ENCODE measurements around the gene ZNF547.
A peak's percentile ranks its signal among the peaks of the same experiment; 100 is the strongest.

The ZNF547 gene

GRCh38 chr19:57362997-57363687 lies at the start of gene ZNF547, which contains the start of gene TRAPPC2B:
Gene ZNF547, plus strand, starts transcription at chr19:57363551. Its CDS starts 5,005 bp downstream, at chr19:57368556.
Gene TRAPPC2B, plus strand, starts transcription at chr19:57363551. Its CDS starts 1,283 bp downstream, at chr19:57364834.
- DNase-seq (ENCODE audit: low read depth in 2 of 2) = peak; percentile 97 to 98

- no peak for DNase-seq (ENCODE audit: low read depth in 2 of 2)
These were observed 49.2 kb upstream of the ZNF547 start for GRCh38 chr19:57314146-57314545.

GRCh38 chr19:57317503-57317902 lies 45.8 kb upstream of the ZNF547 start:
- DNase-seq (ENCODE audit: low read depth in 2 of 2) = no peak

- DNase-seq (ENCODE audit: low read depth in 2 of 2) = no peak
These were observed 43.5 kb upstream of the ZNF547 start for GRCh38 chr19:57319869-57320179.

DNA sequence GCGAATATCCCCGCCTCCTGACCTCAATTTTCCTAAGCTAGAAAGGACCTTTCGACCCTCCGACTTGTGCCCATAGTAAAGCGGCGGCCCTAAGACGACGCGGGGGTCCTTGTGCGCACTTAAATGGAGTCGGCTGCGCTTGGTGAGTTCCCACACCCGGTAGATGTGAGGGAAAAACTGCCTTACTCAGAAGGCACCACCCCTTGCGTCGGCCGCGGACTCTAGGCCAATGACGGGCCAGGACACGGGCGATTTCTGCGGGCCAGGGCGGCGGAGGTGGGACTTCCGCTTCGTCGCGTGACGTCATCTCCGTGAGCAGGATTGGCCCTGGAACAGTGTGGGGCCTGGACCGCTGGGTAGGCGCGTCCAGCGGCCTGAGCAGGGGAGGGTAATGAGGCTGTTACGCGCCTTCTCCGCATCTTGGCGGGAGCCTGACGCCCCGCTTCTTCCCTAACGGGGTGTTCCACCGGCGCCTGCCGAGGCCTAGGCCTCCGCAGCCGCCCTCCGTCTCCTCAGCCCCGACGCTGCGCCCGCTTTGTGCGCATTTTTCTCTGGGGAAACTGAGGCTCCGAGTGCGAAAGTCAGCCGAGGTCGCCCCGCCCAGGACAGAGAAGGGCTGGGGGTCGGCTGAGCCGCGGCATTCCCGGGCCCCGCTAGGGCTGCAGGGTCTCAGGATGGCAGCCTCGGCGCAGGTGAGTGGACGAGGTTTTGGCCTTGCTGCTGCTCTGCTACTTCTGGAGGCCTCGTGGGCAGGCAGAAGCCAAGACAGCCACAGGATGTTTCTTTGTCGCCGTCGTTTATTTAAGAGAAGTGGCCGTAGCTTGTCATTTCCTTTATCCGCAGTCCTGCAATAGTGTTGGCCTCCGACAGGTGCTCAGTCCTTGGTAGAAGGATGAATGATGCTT lies 42.9 kb upstream of the ZNF547 start, which contains the start of gene ZNF543:
Gene ZNF543 (plus strand): TSS at position 293 of the 905 bp plus-strand sequence. CDS start 382 bp downstream, at position 675.
- peak; percentile 83 to 84 for DNase-seq (ENCODE audit: low read depth in 2 of 2)

- DNase-seq (ENCODE audit: low read depth in 2 of 2) = no peak
These were observed 42.2 kb upstream of the ZNF547 start for GRCh38 chr19:57321116-57321515.

DNA sequence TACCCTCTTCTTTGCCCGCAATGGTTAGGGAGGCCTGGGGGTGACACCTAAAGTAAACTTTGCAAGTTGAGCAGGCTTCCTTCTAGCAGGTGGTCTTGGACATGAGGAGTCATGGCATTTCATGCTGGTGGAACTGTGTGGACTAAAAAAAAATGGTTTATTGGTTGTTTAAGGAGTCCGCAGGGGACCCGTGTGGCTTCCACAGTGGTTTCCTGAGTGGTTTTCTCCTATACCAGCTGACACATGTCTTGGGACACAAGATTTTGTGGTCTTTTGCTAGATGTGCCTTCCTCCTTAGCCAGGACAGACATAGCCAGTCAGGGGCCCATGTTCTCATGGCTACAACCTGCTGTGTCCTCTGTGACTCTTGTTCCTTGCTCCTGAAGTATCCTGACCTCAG lies 41.6 kb upstream of the ZNF547 start:
- DNase-seq (ENCODE audit: low read depth in 2 of 2) = no peak

DNA sequence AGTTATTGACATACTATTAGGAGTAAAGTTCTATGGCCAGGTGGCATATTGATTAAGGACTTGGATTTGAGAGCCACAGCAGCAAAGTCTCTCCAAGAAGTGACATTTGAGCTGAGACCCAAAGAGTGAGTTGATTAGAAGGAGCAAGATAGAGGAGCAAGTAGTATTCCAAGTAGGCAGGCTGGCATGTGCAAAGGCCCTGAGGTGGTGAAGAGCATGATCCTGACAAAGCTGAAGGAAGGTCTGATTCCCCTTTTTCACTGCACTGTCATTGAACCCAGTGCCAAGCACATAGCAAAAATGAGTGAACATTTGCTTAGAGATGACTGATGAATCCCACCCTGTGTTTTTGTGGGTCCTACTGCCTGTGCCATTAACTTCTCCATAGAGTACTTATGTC lies 38.4 kb upstream of the ZNF547 start:
- no peak for DNase-seq (ENCODE audit: low read depth in 2 of 2)

DNA sequence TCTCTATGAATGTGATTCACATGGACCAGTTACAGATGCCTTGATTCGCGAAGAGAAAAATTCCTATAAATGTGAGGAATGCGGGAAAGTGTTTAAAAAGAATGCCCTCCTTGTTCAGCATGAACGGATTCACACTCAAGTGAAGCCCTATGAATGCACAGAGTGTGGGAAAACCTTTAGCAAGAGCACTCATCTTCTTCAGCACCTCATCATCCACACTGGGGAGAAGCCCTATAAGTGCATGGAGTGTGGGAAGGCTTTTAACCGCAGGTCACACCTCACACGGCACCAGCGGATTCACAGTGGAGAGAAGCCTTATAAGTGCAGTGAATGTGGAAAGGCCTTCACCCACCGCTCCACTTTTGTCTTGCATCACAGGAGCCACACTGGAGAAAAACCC lies 35.4 kb upstream of the ZNF547 start:
- DNase-seq (ENCODE audit: low read depth in 2 of 2) = no peak

GRCh38 chr19:57334191-57334590 lies 29.2 kb upstream of the ZNF547 start:
- DNase-seq (ENCODE audit: low read depth in 2 of 2) = no peak

DNA sequence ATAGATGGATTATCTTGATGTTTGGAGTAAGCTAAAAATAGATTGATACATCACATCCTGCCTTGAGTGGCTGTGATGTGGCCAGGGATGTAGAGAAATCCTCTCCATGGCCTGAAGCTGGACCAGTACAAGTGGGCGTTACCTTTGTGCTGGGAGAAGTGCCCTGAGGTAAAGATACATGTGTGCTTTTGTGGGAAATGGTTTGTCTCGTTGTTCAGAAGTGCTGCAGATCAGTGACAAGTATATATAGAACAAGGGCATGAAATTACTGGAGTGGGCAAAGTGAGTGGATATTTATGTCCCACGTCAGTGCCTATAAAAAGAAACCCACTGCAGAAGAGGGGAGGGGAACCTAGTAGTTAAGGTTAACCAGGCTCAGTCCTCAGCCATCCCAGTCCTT lies 24.5 kb upstream of the ZNF547 start:
- no peak for DNase-seq (ENCODE audit: low read depth in 2 of 2)

DNA sequence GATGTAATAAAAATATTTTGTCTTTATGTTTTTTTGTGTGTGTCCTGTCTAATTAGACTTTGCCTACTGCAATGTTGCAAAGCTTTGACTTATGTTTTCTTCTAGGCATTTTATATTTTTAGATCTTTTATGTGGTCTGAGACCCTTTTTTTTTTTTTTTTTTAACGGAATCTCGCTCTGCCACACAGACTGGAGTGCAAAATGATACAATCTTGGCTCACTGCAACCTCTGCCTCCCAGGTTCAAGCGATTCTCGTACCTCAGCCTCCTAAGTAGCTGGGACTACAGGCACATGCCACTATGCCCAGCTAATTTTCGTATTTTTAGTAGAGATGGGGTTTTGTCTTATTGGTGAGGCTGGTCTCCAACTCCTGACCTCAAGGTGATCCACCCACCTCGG lies 20.8 kb upstream of the ZNF547 start:
- no peak for DNase-seq (ENCODE audit: low read depth in 2 of 2)

GRCh38 chr19:57348136-57348535 lies 15.2 kb upstream of the ZNF547 start:
- DNase-seq (ENCODE audit: low read depth in 2 of 2) = no peak

DNA sequence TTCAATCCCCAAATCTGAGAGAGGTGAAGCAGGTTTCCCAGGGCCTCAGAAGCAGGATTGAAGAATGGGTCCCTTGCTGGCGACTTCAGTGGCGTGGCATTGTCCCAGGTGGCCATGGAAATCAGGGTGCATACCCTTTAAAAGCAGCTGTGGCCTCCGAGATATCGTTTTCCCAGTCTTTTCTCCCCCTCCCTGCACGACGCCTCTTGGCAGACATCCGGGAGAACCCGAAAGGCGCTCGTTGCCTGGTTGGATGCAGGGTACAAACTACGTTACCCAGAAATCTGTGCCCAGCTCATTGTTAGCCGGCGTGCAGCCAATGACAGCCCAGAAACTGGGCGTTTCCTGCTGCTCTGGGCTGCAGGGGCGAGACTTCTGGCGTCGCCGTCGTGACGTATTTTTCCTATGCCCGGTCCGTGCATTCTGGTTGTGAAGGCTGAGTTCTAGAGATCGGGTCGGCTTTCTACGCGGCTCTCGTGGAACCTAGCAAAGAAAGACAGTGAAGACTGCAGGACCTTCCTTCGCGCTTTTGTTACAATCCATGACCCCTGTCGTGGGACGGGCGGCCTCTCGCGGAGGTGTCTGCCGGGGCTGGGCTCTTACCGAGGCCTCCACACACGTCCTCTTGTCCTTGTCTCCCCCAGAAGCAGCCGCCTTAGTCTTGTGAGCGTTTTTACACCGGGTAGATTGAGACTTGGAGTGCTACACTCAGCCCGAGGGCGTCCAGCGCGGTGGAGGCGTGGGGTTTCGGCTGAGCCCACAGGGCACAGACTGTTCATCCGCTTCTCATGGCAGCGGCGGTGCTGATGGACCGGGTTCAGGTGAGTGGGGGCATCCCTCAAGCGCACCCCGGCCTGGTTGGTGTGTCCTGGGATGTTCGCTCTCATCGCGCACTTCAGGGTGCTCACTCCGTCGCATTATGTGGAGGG lies 12.2 kb upstream of the ZNF547 start, which contains the start of gene ZNF304:
Gene ZNF304 (plus strand): TSS at position 395 of the 929 bp plus-strand sequence. CDS start 394 bp downstream, at position 789.
- peak; percentile 70 to 75 for DNase-seq (ENCODE audit: low read depth in 2 of 2)

DNA sequence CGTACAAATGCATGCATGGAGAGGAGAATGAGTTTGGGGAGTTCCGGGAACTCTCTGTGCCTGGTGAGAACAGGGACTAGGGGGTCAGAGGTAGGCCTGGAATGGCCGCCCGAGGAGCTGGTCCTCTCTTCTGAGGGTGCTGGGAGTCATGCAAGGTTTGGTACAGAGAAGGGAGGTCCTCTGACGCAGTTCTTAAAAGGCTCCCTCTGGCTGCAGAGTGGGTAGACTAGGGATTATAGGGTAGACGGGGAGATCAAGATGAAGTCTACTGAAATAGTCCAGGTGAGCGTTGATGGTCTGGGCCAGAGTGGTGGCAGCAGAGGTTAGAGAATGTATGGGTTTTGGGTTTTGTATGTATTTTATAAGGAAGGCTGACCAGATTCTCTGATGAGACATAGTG lies 11.5 kb upstream of the ZNF547 start:
- DNase-seq (ENCODE audit: low read depth in 2 of 2) = no peak

- DNase-seq (ENCODE audit: low read depth in 2 of 2) = no peak
These were observed 7.4 kb upstream of the ZNF547 start for GRCh38 chr19:57355916-57356315.

- no peak for DNase-seq (ENCODE audit: low read depth in 2 of 2)
These were observed 5.9 kb upstream of the ZNF547 start for GRCh38 chr19:57357406-57357805.

DNA sequence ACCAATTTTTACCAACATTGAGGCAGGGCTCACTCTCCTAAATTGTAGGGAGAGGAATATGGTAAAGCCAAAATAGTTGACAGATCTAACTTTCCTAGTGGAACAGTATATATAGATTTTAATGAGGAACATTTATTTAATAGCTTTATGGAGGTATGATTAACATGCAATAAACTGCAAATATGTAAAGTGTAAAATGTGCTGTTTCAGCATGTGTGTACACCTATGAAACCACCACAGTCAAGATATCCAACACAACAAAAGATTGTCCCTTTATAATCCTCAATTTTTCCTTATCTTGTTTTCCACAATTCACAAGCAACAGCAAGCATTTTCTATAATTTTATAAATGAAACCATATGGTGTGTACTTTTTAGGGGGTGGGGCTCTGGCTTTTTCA lies 4.1 kb upstream of the ZNF547 start:
- no peak for DNase-seq (ENCODE audit: low read depth in 2 of 2)

- no peak for DNase-seq (ENCODE audit: low read depth in 2 of 2)
These were observed 932 bp upstream of the ZNF547 start for GRCh38 chr19:57362419-57362818.

DNA sequence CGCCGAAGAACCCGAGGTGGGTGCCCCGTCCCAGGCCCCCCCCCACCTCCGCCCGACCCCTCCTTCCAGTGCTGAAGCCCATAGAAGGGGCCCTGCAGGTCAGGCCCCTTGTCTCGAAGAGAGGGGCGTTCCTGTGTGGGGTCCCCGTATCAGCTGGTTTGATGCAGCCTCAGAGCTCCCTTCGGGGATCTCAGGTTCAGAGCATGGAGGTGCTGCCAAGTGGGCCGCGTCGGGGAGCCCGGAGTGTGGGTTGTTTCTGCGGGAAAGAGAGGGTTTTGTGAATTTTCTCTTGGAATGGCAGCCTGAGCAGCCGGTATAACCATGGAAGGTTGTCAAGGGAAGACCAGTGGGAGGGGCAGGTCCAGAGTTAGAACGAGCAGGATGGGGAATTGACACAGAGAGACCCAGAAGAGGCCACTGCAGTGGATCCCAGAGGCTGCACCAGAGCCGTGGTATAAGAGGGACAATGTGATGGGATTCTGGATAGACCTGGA lies 384 bp downstream of the ZNF547 start:
- no peak for DNase-seq (ENCODE audit: low read depth in 2 of 2)

DNA sequence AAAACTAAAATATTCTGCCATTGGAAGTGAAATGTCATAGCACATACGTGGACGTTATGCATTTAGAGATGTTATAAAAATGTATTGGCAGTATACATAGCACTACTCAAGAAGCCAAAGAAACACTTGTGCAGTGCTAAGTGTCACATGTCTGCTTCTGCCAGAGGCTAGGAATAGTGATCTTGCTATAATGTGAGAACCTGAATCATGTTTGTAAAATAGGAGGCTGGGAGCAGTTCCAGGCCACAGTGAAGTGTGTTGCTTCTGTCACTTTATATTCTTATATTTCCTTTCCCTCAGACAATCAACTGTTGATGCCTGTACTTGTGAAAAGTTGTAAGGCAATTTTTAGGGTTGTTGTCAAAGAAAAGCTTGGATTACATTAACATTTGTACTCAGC lies 3.4 kb downstream of the ZNF547 start:
- DNase-seq (ENCODE audit: low read depth in 2 of 2) = no peak

- DNase-seq (ENCODE audit: low read depth in 2 of 2) = no peak
These were observed 10.8 kb downstream of the ZNF547 start for GRCh38 chr19:57374179-57374578.
